Spleen (tissue), 11 donors: ENCODE results near the gene ICAM2. TPM values are rescaled to one million over a fixed set of nuclear protein-coding genes. Genes with fewer than 3 reads are reported as not detected.
"Not testable (repeated sequence)": the region's sequence is repeated elsewhere in the genome, so short reads cannot be mapped to it uniquely, and the experiment has no call there.

Experiments
- DNase-seq: peaks from one replicate; pipeline ENCODE4 v3.0.0-alpha.2; 2020
- H3K27ac ChIP-seq, 8 donors: fragments of 200-600 bp; sonication (generic) in 7 of 8; 1 replicate in 4 of 8; 2 replicates in 4 of 8; pipeline versions ENCODE4 v1.5.0 to v1.8.0; 2016 to 2021; ENCODE audit warnings: inconsistent platforms in 4 of 8, mild to moderate bottlenecking in 4 of 8, moderate library complexity in 1 of 8
- H3K27me3 ChIP-seq, 7 donors: fragments of 200-600 bp; sonication (generic) in 6 of 7; replicated peaks in 1 of 7; 1 replicate in 4 of 7; 2 replicates in 3 of 7; pipeline versions ENCODE4 v1.5.0 to v1.8.0; 2016 to 2021; ENCODE audit warnings: inconsistent platforms in 3 of 7, mild to moderate bottlenecking in 1 of 7
- H3K36me3 ChIP-seq, 6 donors: fragments of 200-600 bp; sonication (generic) in 5 of 6; 1 replicate in 4 of 6; 2 replicates in 2 of 6; pipeline versions ENCODE4 v1.5.0 to v1.8.0; 2016 to 2021; ENCODE audit warnings: inconsistent platforms in 2 of 6
- H3K4me1 ChIP-seq, 6 donors: fragments of 200-600 bp; sonication (generic) in 5 of 6; 1 replicate in 3 of 6; 2 replicates in 3 of 6; pipeline versions ENCODE4 v1.5.0 to v1.8.0; 2016 to 2021; ENCODE audit warnings: inconsistent platforms in 3 of 6
- H3K4me3 ChIP-seq, 8 donors: fragments of 200-600 bp; sonication (generic) in 7 of 8; 1 replicate in 4 of 8; 2 replicates in 4 of 8; pipeline versions ENCODE4 v1.5.0 to v1.8.0; 2016 to 2021; ENCODE audit warnings: inconsistent platforms in 4 of 8, mild to moderate bottlenecking in 4 of 8, moderate library complexity in 2 of 8
- H3K9me3 ChIP-seq, 8 donors: fragments of 200-600 bp; sonication (generic) in 7 of 8; 1 replicate in 4 of 8; 2 replicates in 4 of 8; pipeline versions ENCODE4 v1.5.0 to v1.8.0; 2016 to 2021; ENCODE audit warnings: inconsistent platforms in 4 of 8
- CTCF ChIP-seq, 11 experiments: fragments of 200-600 bp in 7 of 11; fragments of 450-650 bp in 4 of 11; sonication (generic) in 4 of 11; IDR thresholded peaks in 8 of 11; conservative IDR thresholded peaks in 3 of 11; 1 replicate in 7 of 11; 2 replicates in 4 of 11; pipeline versions ENCODE4 v1.4.0 to v1.8.0; 2016 to 2021; ENCODE audit warnings: antibody characterized with exemption in 11 of 11, inconsistent platforms in 4 of 11, mild to moderate bottlenecking in 1 of 11
- POLR2A ChIP-seq, 3 donors: fragments of 450-650 bp; IDR thresholded peaks; one replicate each; pipeline ENCODE4 v1.5.1; 2017; ENCODE audit warnings: antibody characterized with exemption in 3 of 3, mild to moderate bottlenecking in 1 of 3
- POLR2AphosphoS5 ChIP-seq, 3 donors: sonication (generic); formaldehyde crosslinking; IDR thresholded peaks; one replicate each; pipeline ENCODE4 v1.5.1; 2017; ENCODE audit warnings: antibody characterized with exemption in 3 of 3
- whole genome bisulfite sequencing, 5 donors: extraction: QIAGEN DNeasy Blood & Tissue Kit in 3 of 5; methylation state at CpG; one replicate each; pipeline versions ENCODE4 v1.1.5 to v1.1.7; 2013 to 2018; 5-methylcytosine and 5-hydroxymethylcytosine counted together
- intact Hi-C: fragments of 100-400 bp; cut with DNase I; formaldehyde crosslinking; loops from one replicate; pipeline ENCODE4 v1.15.0; 2023; ENCODE audit warnings: low total_unique reads
- polyA plus RNA-seq, 3 donors: library from polyadenylated mRNA; stranded (reverse); fragments of 200-250 nt; gene quantifications; one replicate each; pipeline ENCODE4 v1.2.1, GENCODE V29; 2013
- total RNA-seq, 7 donors: library from RNA; depleted of rRNA in 3 of 7; stranded (reverse); fragments of >200 nt in 3 of 7; fragmentation: NEBNext Ultra II Directional in 4 of 7; extraction: Animal tissue kit (Norgen Biotek cat#: 25700) in 4 of 7; gene quantifications; one replicate each; pipeline versions ENCODE4 v1.1.0 to v1.2.1, GENCODE V29; 2016 to 2021
- donor health status: healthy with polysubstance abuse.
- donor health status: DM: no; HTN: no; CAD: no; lungs with moderate emphysema.
- donor health status: DM: no; HTN: no; CAD: no.
- donor health status: Bipolar disorder and iron deficiency.
- donor health status: healthy.
- donor health status: DM: no; HTN: no; CAD: no.
- donor health status: DM: yes; HTN: yes; CAD: no.

Gene ICAM2
- total and polyA plus RNA-seq, 10 donors = 79.2 to 412 (median 173) TPM

DNA sequence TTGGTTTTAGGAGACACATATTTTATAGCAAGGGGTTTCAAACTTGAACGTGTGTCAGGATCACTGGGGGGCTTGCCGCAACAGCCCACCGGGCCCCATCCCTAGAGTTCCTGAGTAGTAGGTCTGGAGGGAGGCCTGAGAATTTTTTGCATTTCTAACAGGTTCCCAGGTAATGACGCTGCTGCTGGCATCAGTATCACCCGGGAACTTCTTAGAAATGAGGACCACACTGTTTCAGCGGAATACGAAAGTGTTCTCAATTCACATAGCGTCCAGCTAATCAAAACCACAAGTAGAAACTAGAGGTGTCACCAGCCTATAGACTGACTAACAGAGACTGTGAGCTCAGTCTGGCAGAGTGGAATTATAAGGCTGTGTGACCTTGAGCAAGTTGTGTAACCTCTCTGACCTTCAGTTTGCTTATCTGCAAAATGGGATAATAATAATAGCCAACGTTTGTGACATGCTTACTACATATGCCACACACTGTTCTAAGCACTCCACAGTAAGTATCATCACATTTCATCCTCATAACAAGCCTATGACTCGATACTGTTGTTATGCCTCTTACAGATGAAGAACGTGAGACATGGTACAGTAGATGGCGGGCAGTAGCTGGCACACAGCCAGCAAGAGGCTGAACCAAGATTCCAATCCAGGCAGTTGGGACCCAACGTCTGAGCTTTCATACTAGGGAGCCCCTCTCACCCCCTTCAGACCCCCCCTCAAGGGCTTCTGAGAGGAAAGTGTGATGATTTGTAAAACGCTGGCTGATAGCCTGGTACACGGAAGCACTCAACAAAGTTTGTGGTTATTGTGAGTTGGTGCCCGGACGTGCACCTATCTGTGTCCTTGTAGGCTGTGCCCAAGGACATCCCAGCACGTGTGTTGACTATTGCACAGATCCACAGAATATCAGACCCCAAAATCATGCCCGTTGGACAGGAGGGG is 4.6 kb upstream of the ICAM2 start:
- no peak for TF ChIP-seq POLR2AphosphoS5 (IDR thresholded peaks at IDR 0.05)
- no peak for TF ChIP-seq CTCF (IDR thresholded peaks at IDR 0.05 in 8 of 11, conservative IDR thresholded peaks at IDR 0.05 in 3 of 11)
- no peak for TF ChIP-seq POLR2A (IDR thresholded peaks at IDR 0.05)
- peak overlapping the region; percentile 73 to 98 (median 91) for H3K27ac ChIP-seq
- H3K36me3 ChIP-seq = no peaks in the 10 kb centered on the region
- WGBS, 5 donors = 51 to 68% (median 55%) methylated on average over 19 of the region's 19 CpGs
- intact Hi-C loops = loop anchor here (5.0 kb wide), 1 partner anchor 113 kb away; the partner anchor contains the start of gene CSHL1
- H3K27me3 ChIP-seq = no peaks in the 10 kb centered on the region
- peak overlapping the region in 1 of 8 donors; percentile 50 for H3K4me3 ChIP-seq
- H3K9me3 ChIP-seq = no peaks in the 10 kb centered on the region
- H3K4me1 ChIP-seq = peaks cover 18 to 77% (median 48%) of the 10 kb centered on the region in 6 donors
- DNase-seq = no peak

DNA sequence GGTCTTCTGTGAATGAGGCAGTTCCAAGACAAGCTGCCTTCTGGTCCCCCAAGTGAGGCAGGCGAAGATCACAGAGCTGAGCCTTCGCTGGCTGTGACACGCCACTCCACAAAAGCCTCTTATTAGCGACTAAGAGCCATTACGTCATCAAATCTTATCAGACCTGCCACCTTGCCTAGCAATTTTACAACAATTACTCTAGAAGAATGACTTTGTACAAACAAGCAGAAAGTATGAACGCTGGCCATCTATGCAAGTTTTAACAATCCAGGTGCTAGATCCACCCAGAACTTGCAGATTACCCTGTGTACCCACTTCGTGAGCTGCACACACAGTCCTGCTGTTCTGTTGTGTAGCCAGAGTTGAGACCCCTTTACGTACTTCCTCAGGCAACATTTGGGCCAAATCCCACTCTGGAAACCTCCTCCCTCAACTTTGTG is 3.8 kb upstream of the ICAM2 start:
- Histone ChIP-seq H3K4me3 (no peak overlapping the region), H3K4me1 (peaks cover 18 to 84% (median 54%) of the 10 kb centered on the region in 6 donors), H3K27ac (peak overlapping the region; percentile 73 to 98 (median 91)), H3K36me3 (no peaks in the 10 kb centered on the region), H3K27me3 (no peaks in the 10 kb centered on the region), H3K9me3 (no peaks in the 10 kb centered on the region)
- DNase-seq = no peak
- intact Hi-C loops = no loop called here
- 58 to 74% (median 63%) methylated on average over 7 to 8 of the region's 8 CpGs for WGBS, 5 donors
- TF ChIP-seq POLR2AphosphoS5 (IDR thresholded peaks at IDR 0.05) = no peak
- no peak for TF ChIP-seq POLR2A (IDR thresholded peaks at IDR 0.05)
- TF ChIP-seq CTCF (IDR thresholded peaks at IDR 0.05 in 8 of 11, conservative IDR thresholded peaks at IDR 0.05 in 3 of 11) = no peak

GRCh38 chr17:64022611-64023063 is 2.2 kb upstream of the ICAM2 start:
- H3K27ac ChIP-seq = peak overlapping the region; percentile 55 to 98 (median 96)

DNA sequence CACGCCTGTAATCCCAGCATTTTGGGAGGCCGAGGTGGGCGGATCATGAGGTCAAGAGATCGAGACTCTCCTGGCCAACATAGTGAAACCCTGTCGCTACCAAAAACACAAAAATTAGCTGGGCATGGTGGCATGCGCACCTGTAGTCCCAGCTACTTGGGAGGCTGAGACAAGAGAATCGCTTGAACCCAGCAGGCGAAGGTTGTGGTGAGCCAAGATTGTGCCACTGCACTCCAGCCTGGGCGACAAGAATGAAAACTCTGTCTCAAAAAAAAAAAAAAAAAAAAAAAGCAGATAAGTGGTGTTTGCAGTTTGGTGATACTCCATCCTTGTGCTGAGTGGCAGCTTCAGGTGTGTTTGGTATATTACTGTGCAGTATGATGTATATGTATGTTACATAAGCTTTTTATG is 877 bp downstream of the ICAM2 start:
- H3K9me3 ChIP-seq, DNase-seq, intact Hi-C loops, H3K36me3 ChIP-seq, H3K27me3 ChIP-seq: not testable (repeated sequence)
- peak overlapping the region; percentile 93 to 98 (median 96) for H3K27ac ChIP-seq
- peaks cover 42 to 98% (median 79%) of the 10 kb centered on the region in 6 donors for H3K4me1 ChIP-seq
- WGBS, 5 donors = 40 to 52% (median 44%) methylated on average over 9 of the region's 9 CpGs
- peak overlapping the region; percentile 46 to 77 (median 59) for H3K4me3 ChIP-seq

More at GRCh38 chr17:64022611-64023063, 2.2 kb upstream of the ICAM2 start:
- Histone ChIP-seq H3K4me1 (peaks cover 26 to 91% (median 67%) of the 10 kb centered on the region in 6 donors), H3K4me3 (no peak overlapping the region), H3K36me3 (no peaks in the 10 kb centered on the region), H3K27me3 (no peaks in the 10 kb centered on the region), H3K9me3 (no peaks in the 10 kb centered on the region)
- no peak for TF ChIP-seq POLR2AphosphoS5 (IDR thresholded peaks at IDR 0.05)
- no peak for TF ChIP-seq CTCF (IDR thresholded peaks at IDR 0.05 in 8 of 11, conservative IDR thresholded peaks at IDR 0.05 in 3 of 11)
- TF ChIP-seq POLR2A (IDR thresholded peaks at IDR 0.05) = no peak
- 68 to 77% (median 72%) methylated on average over 5 of the region's 5 CpGs for WGBS, 5 donors
- DNase-seq = no peak
- intact Hi-C loops = no loop called here
